D341Med (cell line): ENCODE results near the gene HS3ST2.
"Not testable (repeated sequence)": the region's sequence is repeated elsewhere in the genome, so short reads cannot be mapped to it uniquely, and the experiment has no call there.

Experiments used
- DNase-seq: peaks from one replicate; pipeline ENCODE4 v3.0.0; 2012; ENCODE audit warnings: low spot score

The HS3ST2 gene

DNA sequence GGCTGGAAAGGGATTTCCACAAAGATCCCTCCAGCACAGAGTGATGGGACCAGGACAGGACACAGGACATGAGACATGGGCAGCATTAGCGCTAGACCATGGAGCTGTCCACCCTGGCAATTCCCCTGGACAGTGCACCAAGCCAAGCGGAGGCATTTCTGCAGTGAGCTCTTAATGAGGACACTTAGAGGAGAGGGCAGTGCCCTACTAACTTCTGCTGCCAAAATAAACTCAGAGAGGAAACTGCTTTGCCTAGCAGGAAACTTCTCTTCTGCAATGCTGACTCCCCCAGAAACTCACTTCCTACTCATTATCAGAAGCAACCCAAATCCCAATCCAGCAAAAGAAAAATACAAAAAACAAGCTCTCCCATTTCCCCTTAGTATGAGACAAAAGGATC, 119.2 kb downstream of the HS3ST2 start:
- no peak for DNase-seq

DNA sequence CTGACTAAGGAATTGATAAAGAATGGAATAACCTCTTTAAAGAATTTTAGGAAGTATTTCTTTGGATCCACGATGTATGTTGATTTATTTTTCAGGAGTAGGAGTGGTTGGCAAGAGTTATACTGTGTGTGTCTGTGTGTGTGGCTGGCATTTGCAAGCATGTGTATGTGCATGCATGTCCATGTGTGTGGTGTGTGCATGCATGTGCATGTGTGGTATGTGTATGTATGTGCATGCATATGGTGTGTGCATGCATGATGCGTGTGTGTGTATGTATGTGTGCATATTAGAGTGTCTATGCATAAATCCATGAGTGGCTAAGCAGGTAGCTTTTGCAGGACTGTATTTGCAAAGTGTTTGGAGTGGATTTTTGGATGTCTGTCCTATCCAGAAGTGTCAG, 120.8 kb downstream of the HS3ST2 start:
- no peak for DNase-seq

DNA sequence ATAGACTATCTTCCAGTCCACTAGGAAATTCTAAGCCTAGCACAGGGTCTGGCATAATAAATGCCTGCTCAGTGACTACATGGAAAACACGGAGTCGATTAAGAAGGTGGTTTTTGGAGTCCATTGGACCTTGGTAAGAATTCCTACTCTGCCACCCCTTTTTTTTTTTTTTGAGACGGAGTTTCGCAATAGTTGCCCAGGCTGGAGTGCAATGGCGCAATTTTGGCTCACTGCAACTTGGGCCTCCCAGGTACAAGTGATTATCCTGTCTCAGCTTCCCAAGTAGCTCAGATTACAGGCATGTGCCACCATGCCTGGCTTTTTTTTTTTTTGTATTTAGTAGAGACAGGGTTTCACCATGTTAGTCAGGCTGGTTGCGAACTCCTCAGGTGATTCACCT, 123.2 kb downstream of the HS3ST2 start:
- no peak for DNase-seq

- no peak for DNase-seq
These were observed 124.7 kb downstream of the HS3ST2 start for GRCh38 chr16:22938647-22939046.

GRCh38 chr16:22939744-22940363, 125.9 kb downstream of the HS3ST2 start:
- not testable (repeated sequence) for DNase-seq

DNA sequence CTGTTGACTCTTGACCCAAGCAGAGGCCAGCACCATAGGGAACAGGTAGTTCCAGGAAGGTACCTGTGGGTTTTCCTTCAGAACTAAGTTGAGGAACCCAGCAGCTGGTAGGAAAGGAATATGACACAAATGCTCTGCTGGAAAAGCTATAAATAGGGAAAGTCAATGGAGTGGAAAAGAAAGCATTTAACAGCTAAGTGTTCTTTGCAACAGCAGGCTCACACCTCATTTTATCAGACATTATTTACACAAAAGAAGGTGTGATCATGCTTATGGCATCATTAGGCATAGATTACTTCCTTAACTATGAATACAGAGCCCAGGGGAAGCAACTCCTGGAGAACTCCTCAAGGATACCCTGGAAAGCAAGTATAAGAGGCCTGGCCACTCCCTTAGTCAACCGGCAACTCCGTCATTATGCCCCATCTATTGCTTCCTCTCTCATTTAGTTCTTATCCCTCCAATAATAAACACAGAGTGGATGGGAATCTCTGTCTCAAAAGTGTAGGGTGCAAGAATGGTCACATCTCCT, 128.1 kb downstream of the HS3ST2 start:
- DNase-seq, result no peak

GRCh38 chr16:22942811-22943210, 128.8 kb downstream of the HS3ST2 start:
- no peak for DNase-seq

DNA sequence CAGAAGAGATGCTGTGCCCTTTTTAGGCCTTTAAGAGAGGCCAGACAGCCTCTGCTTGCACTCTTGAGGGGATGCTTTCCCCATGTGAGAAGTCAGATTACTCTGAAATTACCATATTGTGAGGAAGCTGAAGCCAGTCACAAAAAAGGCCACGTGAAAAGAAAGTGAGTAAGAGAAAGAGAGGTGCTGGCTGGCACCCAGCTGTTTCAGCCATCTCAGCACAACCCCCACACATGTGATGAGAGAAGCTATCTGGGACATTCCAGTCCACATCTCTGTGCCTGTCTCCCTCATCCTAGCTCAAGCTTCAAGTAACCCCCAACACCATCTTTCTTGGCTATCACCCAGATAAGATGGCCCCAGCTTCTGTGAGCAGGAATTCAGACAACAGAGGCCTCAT, 131.4 kb downstream of the HS3ST2 start:
- no peak for DNase-seq

- DNase-seq, result no peak
These were observed 132.5 kb downstream of the HS3ST2 start for GRCh38 chr16:22946433-22946832.

DNA sequence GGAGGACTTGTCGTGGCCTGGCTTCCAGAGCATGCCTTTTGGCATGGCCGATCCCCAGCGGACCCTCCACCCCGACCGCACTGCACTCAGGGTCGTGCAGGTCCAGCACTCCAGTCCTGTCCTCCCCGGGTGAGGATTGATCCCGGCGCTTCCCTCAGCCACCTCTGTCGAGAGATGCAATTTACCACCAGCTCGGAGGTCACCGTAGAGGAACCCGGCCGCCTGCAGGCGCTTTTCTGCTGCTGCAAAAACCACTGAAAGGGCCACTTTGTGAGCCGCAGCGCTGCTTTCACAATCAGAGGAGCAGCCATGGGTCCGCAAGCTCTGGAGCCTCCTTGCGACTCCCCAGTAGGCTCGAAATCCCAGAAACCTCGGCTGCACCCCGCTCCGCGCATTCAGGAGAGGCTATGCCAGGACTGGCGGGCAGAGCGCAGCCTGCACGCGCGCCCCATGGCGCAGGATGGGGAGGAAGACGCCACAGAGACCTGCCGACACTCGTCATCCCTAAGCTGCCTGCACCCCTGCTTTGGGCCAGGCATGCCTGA, 134.2 kb downstream of the HS3ST2 start:
- DNase-seq, result peak; percentile 37

GRCh38 chr16:22948603-22949368, 134.8 kb downstream of the HS3ST2 start:
- DNase-seq, result peak; percentile 80

DNA sequence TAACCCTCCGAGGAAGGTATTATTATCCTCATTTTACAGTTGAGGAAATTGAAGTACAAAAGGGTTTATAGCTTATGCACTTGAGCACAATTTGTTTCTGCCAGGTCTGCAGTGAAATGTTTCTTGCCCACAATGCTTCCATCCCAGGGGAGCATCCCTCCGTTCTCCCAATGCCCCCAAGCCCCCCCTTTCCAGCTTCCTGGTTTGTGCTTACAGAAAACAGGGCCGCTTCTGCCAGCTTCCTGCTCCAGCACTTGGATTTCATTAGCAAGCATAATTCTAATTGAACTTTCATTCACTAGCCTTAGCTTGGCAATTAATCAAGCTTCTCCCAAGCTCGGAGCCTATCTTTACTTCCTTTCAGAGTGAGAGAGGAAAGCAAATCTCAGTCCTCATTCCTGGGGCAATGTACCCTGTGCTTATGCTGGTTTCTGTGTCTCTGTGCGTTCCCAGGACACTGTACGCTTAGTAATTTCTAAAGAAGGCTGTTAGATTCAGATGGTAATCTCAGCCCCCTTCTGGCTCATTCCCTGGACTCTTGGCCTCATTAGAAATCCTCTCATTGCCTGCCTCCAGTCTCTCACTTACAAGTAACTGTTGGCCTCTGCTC, 141.6 kb downstream of the HS3ST2 start:
- DNase-seq, result no peak

GRCh38 chr16:22961206-22961605, 147.2 kb downstream of the HS3ST2 start:
- DNase-seq, result no peak

DNA sequence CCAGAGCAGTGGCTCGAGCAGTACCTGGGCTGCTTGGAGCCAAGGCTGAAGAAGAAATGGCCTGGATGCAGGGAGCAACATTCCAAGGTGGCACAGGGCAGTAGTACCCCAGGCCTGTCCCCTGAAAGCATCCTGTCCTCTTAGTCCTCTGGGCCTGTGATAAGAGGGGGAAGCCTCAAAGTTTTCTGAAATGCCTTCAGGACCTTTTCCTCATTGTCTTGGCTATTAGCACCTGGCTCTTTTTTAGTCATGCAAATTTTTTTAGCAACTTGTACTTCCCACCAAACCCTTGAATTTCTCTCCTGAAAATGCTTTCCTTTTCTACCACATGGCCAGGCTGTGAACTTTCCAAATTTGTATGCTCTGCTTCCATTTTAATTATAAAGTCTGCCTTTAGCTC, 148.9 kb downstream of the HS3ST2 start:
- DNase-seq, result no peak
